HepG2 (cell line): ENCODE results near the gene UAP1L1. TPM values are rescaled to one million over a fixed set of nuclear protein-coding genes. Genes with fewer than 3 reads are reported as not detected.

Experiments used
- BCL6 ChIP-seq: IDR thresholded peaks from 2 replicates; pipeline ENCODE4 v1.6.1; 2016; ENCODE audit warnings: missing genetic modification reagents, missing compliant biosample characterization
- DR1 ChIP-seq: sonication (generic); formaldehyde crosslinking; IDR thresholded peaks from 2 replicates; pipeline ENCODE4 v1.8.0; 2021; ENCODE audit warnings: mild to moderate bottlenecking, missing genetic modification reagents, inconsistent platforms
- FOXK2 ChIP-seq: fragments of 450-650 bp; IDR thresholded peaks from 2 replicates; pipeline ENCODE4 v1.6.1; 2016
- HMG20B ChIP-seq: conservative IDR thresholded peaks from 2 replicates; pipeline ENCODE4 v1.6.1; 2016; ENCODE audit warnings: missing genetic modification reagents, missing compliant biosample characterization
- ISL2 ChIP-seq: sonication (generic); formaldehyde crosslinking; IDR thresholded peaks from 2 replicates; pipeline ENCODE4 v1.5.0; 2020; ENCODE audit warnings: missing genetic modification reagents
- JARID2 ChIP-seq: sonication (generic); formaldehyde crosslinking; IDR thresholded peaks from 2 replicates; pipeline ENCODE4 v1.8.1; 2023; ENCODE audit warnings: missing genetic modification reagents, inconsistent platforms; ENCODE audit not compliant: insufficient replicate concordance
- MAFG ChIP-seq: sonication (generic); formaldehyde crosslinking; IDR thresholded peaks from 2 replicates; pipeline ENCODE4 v1.5.1; 2020; ENCODE audit warnings: mild to moderate bottlenecking, missing genetic modification reagents
- MIER2 ChIP-seq: IDR thresholded peaks from 2 replicates; pipeline ENCODE4 v1.6.1; 2016; ENCODE audit warnings: missing biosample characterization, missing genetic modification reagents
- RBFOX2 ChIP-seq: fragments of 200-400 bp; formaldehyde crosslinking; IDR thresholded peaks from 2 replicates; pipeline ENCODE4 v1.6.1; 2017; ENCODE audit warnings: low read depth, mild to moderate bottlenecking, low read length
- RFXAP ChIP-seq: sonication (generic); formaldehyde crosslinking; IDR thresholded peaks from 2 replicates; pipeline ENCODE4 v1.4.0; 2020; ENCODE audit warnings: missing genetic modification reagents, borderline replicate concordance
- ZMYM3 ChIP-seq: sonication (generic); formaldehyde crosslinking; IDR thresholded peaks from 2 replicates; pipeline ENCODE4 v1.5.1; 2020; ENCODE audit warnings: mild to moderate bottlenecking, missing genetic modification reagents
- ZNF143 ChIP-seq: sonication (generic); formaldehyde crosslinking; IDR thresholded peaks from 2 replicates; pipeline ENCODE4 v1.4.0; 2020; ENCODE audit warnings: missing genetic modification reagents
- ZNF30 ChIP-seq: sonication (generic); formaldehyde crosslinking; IDR thresholded peaks from 2 replicates; pipeline ENCODE4 v1.5.0; 2020; ENCODE audit warnings: mild to moderate bottlenecking, missing genetic modification reagents
- ZNF430 ChIP-seq: sonication (generic); formaldehyde crosslinking; IDR thresholded peaks from 2 replicates; pipeline ENCODE4 v1.9.0; 2021; ENCODE audit warnings: mild to moderate bottlenecking, missing genetic modification reagents
- ZNF446 ChIP-seq: sonication (generic); formaldehyde crosslinking; IDR thresholded peaks from 2 replicates; pipeline ENCODE4 v1.5.0; 2020; ENCODE audit warnings: mild to moderate bottlenecking, missing genetic modification reagents
- ZNF75D ChIP-seq: sonication (generic); formaldehyde crosslinking; IDR thresholded peaks from 2 replicates; pipeline ENCODE4 v1.8.1; 2023; ENCODE audit warnings: missing genetic modification reagents, mild to moderate bottlenecking, borderline replicate concordance
- ZNF772 ChIP-seq: sonication (generic); formaldehyde crosslinking; IDR thresholded peaks from 2 replicates; pipeline ENCODE4 v1.5.0; 2020; ENCODE audit warnings: mild to moderate bottlenecking, missing genetic modification reagents
- ZNF790 ChIP-seq: sonication (generic); formaldehyde crosslinking; IDR thresholded peaks from 2 replicates; pipeline ENCODE4 v1.8.0; 2022; ENCODE audit warnings: missing genetic modification reagents, mild to moderate bottlenecking, borderline replicate concordance
- ZSCAN31 ChIP-seq: sonication (generic); formaldehyde crosslinking; IDR thresholded peaks from 2 replicates; pipeline ENCODE4 v1.5.0; 2020; ENCODE audit warnings: low read depth, mild to moderate bottlenecking, missing genetic modification reagents
- polyA plus RNA-seq, 8 experiments: library from polyadenylated mRNA; depleted of rRNA in 3 of 8; stranded (reverse) in 7 of 8; unstranded in 1 of 8; fragments of >200 nt; fragmentation: Illumina TruSeq in 4 of 8; extraction: Trizol in 4 of 8; gene quantifications; 2 replicates each; pipeline versions ENCODE4 v1.2.1 to v1.2.3, GENCODE V29; 2011 to 2016; ENCODE audit warnings: low read depth in 4 of 8, missing spikeins in 1 of 8, mixed read lengths in 1 of 8; ENCODE audit not compliant: insufficient read depth in 1 of 8
- total RNA-seq, 5 experiments: library from RNA; depleted of rRNA; stranded (reverse); fragments of >200 nt; fragmentation: Illumina TruSeq; extraction: Trizol; gene quantifications; 2 replicates each; pipeline ENCODE4 v1.2.3, GENCODE V29; 2016; ENCODE audit warnings: low read depth in 1 of 5
- TF ChIP-seq, protein P1 (sequence below): sonication (generic); formaldehyde crosslinking; IDR thresholded peaks from 2 replicates; pipeline ENCODE4 v1.5.1; 2020; ENCODE audit warnings: mild to moderate bottlenecking, missing genetic modification reagents, moderate library complexity
- TF ChIP-seq, protein P2 (sequence below): IDR thresholded peaks from 2 replicates; pipeline ENCODE4 v1.6.1; 2016
- TF ChIP-seq, protein P3 (sequence below): sonication (generic); formaldehyde crosslinking; IDR thresholded peaks from 2 replicates; pipeline ENCODE4 v1.8.1; 2023; ENCODE audit warnings: mild to moderate bottlenecking, missing genetic modification reagents
- TF ChIP-seq, protein P4 (sequence below): IDR thresholded peaks from 2 replicates; pipeline ENCODE4 v1.6.1; 2016; ENCODE audit warnings: low read depth, borderline replicate concordance
- TF ChIP-seq, protein P5 (sequence below): sonication (generic); formaldehyde crosslinking; IDR thresholded peaks from 2 replicates; pipeline ENCODE4 v1.5.0; 2020; ENCODE audit warnings: mild to moderate bottlenecking, missing genetic modification reagents

The UAP1L1 gene
- total and polyA plus RNA-seq, 2 of the 13 experiments (the other 11 are each of a cell fraction or from before 2014, with no cell fraction given) = 5.4 to 6.4 TPM

DNA sequence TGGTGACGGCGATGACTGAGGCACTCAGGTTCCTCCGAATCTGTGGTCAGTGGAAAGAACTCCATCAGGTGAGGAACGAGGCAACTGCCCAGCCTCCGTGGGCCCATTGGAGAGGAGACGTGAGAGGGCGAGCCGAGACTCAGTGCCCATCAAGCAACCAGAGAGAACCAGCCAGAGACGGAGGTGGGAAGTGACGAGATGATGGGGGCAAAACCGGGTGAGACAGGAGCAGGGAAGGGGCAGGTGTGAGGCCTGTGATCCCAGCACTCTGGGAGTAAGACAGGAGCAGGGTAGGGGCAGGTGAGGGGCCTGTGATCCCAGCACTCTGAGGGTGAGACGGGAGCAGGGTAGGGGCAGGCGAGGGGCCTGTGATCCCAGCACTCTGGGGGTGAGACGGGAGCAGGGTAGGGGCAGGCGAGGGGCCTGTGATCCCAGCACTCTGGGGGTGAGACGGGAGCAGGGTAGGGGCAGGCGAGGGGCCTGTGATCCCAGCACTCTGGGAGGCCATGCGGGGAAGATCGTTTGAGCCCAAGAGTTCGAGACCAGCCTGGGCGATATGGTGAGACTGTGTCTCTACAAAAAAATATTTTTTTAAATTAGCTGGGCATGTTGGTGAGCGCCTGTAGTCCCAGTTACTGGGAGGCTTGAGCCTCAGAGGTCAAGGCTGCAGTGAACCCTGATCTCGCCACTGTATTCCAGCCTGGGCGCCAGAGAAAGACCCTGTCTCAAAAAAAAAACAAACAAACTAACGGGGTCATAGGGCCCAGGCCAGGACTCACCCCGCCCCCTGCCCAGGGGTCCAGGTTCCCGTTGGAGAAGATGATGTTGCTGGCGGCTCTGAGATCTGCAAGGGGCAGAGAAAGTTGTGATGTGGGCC is 33.8 kb downstream of the UAP1L1 start (continued):
- TF ChIP-seq, protein P1, sequence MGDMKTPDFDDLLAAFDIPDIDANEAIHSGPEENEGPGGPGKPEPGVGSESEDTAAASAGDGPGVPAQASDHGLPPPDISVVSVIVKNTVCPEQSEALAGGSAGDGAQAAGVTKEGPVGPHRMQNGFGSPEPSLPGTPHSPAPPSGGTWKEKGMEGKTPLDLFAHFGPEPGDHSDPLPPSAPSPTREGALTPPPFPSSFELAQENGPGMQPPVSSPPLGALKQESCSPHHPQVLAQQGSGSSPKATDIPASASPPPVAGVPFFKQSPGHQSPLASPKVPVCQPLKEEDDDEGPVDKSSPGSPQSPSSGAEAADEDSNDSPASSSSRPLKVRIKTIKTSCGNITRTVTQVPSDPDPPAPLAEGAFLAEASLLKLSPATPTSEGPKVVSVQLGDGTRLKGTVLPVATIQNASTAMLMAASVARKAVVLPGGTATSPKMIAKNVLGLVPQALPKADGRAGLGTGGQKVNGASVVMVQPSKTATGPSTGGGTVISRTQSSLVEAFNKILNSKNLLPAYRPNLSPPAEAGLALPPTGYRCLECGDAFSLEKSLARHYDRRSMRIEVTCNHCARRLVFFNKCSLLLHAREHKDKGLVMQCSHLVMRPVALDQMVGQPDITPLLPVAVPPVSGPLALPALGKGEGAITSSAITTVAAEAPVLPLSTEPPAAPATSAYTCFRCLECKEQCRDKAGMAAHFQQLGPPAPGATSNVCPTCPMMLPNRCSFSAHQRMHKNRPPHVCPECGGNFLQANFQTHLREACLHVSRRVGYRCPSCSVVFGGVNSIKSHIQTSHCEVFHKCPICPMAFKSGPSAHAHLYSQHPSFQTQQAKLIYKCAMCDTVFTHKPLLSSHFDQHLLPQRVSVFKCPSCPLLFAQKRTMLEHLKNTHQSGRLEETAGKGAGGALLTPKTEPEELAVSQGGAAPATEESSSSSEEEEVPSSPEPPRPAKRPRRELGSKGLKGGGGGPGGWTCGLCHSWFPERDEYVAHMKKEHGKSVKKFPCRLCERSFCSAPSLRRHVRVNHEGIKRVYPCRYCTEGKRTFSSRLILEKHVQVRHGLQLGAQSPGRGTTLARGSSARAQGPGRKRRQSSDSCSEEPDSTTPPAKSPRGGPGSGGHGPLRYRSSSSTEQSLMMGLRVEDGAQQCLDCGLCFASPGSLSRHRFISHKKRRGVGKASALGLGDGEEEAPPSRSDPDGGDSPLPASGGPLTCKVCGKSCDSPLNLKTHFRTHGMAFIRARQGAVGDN (CRISPR knock-in tag) = no peak
- TF ChIP-seq FOXK2 = no peak
- no peak for TF ChIP-seq RFXAP (CRISPR knock-in tag)
- TF ChIP-seq, protein P2, sequence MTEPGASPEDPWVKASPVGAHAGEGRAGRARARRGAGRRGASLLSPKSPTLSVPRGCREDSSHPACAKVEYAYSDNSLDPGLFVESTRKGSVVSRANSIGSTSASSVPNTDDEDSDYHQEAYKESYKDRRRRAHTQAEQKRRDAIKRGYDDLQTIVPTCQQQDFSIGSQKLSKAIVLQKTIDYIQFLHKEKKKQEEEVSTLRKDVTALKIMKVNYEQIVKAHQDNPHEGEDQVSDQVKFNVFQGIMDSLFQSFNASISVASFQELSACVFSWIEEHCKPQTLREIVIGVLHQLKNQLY (CRISPR knock-in tag) = no peak
- no peak for TF ChIP-seq ZNF772 (CRISPR knock-in tag)
- no peak for TF ChIP-seq HMG20B (CRISPR knock-in tag)
- TF ChIP-seq ZNF430 (CRISPR knock-in tag) = no peak
- no peak for TF ChIP-seq BCL6 (CRISPR knock-in tag)
- no peak for TF ChIP-seq ZMYM3 (CRISPR knock-in tag)
- TF ChIP-seq ZNF143 (CRISPR knock-in tag) = no peak
- no peak for TF ChIP-seq JARID2 (CRISPR knock-in tag)
- TF ChIP-seq ISL2 (CRISPR knock-in tag) = no peak
- no peak for TF ChIP-seq MAFG (CRISPR knock-in tag)
- no peak for TF ChIP-seq ZNF30 (CRISPR knock-in tag)
- TF ChIP-seq DR1 = no peak
- TF ChIP-seq, protein P3, sequence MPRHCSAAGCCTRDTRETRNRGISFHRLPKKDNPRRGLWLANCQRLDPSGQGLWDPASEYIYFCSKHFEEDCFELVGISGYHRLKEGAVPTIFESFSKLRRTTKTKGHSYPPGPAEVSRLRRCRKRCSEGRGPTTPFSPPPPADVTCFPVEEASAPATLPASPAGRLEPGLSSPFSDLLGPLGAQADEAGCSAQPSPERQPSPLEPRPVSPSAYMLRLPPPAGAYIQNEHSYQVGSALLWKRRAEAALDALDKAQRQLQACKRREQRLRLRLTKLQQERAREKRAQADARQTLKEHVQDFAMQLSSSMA (CRISPR knock-in tag) = no peak
- TF ChIP-seq ZNF446 (CRISPR knock-in tag) = no peak
- TF ChIP-seq ZSCAN31 (CRISPR knock-in tag) = 0 out of 2 replicates have a peak, but pooled peaks have one; percentile 18
- no peak for TF ChIP-seq ZNF790 (CRISPR knock-in tag)
- TF ChIP-seq MIER2 = no peak
- no peak for TF ChIP-seq RBFOX2
- TF ChIP-seq, protein P4, sequence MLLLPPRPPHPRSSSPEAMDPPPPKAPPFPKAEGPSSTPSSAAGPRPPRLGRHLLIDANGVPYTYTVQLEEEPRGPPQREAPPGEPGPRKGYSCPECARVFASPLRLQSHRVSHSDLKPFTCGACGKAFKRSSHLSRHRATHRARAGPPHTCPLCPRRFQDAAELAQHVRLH (CRISPR knock-in tag) = no peak
- no peak for TF ChIP-seq ZNF75D (CRISPR knock-in tag)
- TF ChIP-seq, protein P5, sequence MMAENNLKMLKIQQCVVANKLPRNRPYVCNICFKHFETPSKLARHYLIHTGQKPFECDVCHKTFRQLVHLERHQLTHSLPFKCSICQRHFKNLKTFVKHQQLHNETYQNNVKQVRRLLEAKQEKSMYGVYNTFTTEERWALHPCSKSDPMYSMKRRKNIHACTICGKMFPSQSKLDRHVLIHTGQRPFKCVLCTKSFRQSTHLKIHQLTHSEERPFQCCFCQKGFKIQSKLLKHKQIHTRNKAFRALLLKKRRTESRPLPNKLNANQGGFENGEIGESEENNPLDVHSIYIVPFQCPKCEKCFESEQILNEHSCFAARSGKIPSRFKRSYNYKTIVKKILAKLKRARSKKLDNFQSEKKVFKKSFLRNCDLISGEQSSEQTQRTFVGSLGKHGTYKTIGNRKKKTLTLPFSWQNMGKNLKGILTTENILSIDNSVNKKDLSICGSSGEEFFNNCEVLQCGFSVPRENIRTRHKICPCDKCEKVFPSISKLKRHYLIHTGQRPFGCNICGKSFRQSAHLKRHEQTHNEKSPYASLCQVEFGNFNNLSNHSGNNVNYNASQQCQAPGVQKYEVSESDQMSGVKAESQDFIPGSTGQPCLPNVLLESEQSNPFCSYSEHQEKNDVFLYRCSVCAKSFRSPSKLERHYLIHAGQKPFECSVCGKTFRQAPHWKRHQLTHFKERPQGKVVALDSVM = no peak
